HG03159 (cell line): ENCODE results near the gene STPG3.

Experiments used
- ATAC-seq: cut with Tn5 transposase; IDR thresholded peaks from one replicate; pipeline ENCODE4 v1.9.1; 2021; ENCODE audit warnings: mild to moderate bottlenecking, moderate library complexity; ENCODE audit not compliant: unreplicated experiment

STPG3 gene

GRCh38 chr9:137221506-137222111 lies 29.5 kb upstream of the STPG3 start:
- ATAC-seq, result no peak

- ATAC-seq, result no peak
Observed at GRCh38 chr9:137222190-137223077, 28.7 kb upstream of the STPG3 start, which contains the start of gene RNF208. TSS of gene RNF208 (minus strand) at chr9:137222240. CDS start at chr9:137221212, 1,028 bp downstream.

- ATAC-seq, result peak; percentile 72
Observed at GRCh38 chr9:137223078-137223970, 27.8 kb upstream of the STPG3 start.

- no peak for ATAC-seq
Observed at GRCh38 chr9:137224830-137225694, 26.0 kb upstream of the STPG3 start, which contains the start of gene CYSRT1. TSS of gene CYSRT1 (plus strand) at chr9:137225174. CDS start at chr9:137225622, 448 bp downstream.

DNA sequence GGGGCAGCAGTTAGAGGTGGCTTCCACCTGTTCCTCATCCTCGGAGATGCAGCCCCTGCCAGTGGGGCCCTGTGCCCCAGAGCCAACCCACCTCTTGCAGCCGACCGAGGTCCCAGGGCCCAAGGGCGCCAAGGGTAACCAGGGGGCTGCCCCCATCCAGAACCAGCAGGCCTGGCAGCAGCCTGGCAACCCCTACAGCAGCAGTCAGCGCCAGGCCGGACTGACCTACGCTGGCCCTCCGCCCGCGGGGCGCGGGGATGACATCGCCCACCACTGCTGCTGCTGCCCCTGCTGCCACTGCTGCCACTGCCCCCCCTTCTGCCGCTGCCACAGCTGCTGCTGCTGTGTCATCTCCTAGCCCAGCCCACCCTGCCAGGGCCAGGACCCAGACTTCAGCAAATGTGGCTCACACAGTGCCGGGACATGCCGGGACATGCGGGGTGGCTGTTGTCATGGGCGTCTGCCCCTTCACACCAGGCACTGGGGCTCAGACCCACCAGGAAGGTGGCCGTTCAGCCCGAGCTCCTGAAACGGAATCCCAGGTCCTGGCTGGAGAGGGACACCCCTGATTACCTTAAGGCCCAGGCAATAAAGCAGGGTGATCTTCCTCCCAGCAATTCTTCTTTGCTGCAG lies 25.3 kb upstream of the STPG3 start:
- ATAC-seq, result no peak

DNA sequence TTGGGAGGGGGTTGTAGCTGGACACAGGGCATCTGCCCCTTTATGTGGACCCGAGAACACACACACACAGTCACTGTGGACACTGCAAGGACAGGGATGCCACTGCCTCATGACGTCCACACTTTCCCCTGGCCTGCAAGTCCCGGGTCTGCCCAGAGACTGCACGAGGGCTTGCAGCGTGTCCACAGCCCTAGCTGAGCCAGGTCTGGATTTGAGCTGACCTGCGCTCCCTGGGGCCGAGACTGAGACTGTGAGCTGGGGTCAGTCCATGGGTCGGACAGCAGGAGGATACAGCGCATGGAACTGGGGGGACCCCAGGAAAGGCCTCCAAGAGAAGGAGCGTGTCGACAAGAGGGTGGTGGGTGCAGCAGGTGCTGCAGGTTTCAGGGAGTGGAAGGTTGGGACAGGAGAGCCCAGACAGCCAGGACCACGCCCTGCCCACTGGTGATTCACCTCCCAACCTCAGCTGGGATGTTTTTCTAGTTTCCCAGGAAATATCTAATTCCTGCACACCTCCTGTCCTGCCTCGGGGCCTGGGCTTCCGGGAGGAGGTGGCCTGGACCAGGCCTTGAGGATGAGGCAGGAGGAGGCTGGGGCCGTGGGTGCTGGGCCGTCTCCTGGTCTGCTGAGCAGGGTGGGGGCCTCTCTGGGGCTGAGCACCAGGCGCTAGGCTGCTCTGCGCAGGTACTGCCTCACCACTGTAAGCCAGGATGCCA lies 24.6 kb upstream of the STPG3 start:
- ATAC-seq, result no peak

- no peak for ATAC-seq
Observed at GRCh38 chr9:137227054-137227852, 23.8 kb upstream of the STPG3 start, which contains the start of gene RNF224. TSS of gene RNF224 (plus strand) at chr9:137227502. CDS start at chr9:137228336, 834 bp downstream.

DNA sequence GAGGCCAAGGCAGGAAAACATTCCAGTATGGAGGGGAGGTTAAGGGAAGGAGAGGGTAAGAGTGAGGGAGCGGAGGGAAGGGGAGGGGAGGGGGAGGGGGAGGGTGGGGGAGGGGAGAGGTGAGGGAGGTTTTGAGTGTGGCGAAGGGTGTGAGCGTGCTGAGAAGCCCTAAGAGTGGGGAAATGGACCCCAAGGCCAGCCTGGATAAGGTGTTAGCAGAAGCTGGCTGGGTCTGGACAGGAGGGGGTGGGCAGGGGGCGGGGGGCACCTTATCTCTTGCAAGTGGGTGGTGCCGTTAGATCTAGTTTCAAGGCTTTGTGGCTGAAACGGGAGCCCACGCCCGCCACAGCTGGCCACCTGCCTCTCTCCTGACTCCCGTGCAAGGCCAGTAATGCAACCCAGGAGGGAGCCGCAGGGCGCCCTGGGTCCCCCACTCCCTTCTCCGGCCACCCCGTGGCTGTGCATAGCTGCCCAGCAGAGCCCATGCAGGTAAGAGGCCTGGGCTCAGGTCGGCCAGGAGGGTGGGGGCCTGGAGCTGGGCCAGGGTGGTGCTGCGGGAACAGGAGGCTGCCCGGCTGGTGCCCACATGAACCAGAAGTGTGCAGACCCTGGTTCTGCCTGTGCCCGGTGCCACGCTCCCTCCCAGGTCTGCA lies 23.1 kb upstream of the STPG3 start:
- ATAC-seq, result no peak

GRCh38 chr9:137228506-137228967 lies 22.5 kb upstream of the STPG3 start:
- ATAC-seq, result no peak

GRCh38 chr9:137228968-137229896 lies 21.9 kb upstream of the STPG3 start:
- ATAC-seq, result no peak

- no peak for ATAC-seq
Observed at GRCh38 chr9:137229903-137230704, 21.0 kb upstream of the STPG3 start.

DNA sequence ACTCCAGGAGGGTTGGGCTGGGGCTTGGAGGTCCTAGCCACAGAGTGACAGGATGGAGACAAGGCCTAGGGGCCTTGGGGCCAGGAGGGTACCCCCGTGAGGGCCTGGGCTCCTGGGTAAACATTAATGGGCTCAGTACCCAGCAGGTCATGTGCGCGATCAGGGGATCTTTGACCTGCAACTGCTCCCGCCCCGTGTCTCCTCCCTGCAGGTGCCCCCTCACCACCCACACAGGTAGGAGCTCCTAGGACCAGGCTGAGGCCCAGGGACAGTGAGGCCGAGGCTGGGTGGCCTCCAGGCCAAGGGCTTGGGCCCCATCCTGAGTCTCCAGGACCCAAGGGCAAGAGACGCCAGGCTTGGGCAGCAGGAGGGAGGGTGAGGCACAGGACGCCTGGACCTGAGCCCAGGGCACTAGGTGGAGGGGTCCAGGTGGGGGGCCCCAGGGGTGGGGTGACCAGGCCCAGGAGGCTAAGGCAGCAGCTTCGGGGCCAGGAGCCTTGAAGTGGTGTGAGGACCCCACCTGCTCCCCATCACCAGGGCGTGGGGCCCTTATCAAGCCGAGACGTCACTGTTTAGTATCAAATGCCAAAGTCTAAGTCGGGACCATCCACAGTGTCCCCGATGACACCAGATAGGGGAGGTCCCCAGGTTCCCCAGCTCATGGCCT lies 20.2 kb upstream of the STPG3 start, which contains the start of gene SLC34A3:
SLC34A3 (plus strand) TSS at position 197 of the 667 bp plus-strand sequence. CDS start 802 bp downstream, outside the sequence.
- ATAC-seq, result no peak

GRCh38 chr9:137231372-137232039 lies 19.6 kb upstream of the STPG3 start:
- ATAC-seq, result no peak

GRCh38 chr9:137232101-137232500 lies 19.0 kb upstream of the STPG3 start:
- ATAC-seq, result no peak
